ES-I3 (cell line): ENCODE results near the gene CLPX.
"Not testable (repeated sequence)": the region's sequence is repeated elsewhere in the genome, so short reads cannot be mapped to it uniquely, and the experiment has no call there.

Experiments
- H3K36me3 ChIP-seq: 2 replicates; pipeline ENCODE4 v1.6.1; 2013; ENCODE audit warnings: mild to moderate bottlenecking, low read length, control low read depth, moderate library complexity; ENCODE audit not compliant: insufficient read depth
- H3K4me1 ChIP-seq: 2 replicates; pipeline ENCODE4 v1.6.1; 2013; ENCODE audit warnings: mild to moderate bottlenecking, control low read depth, low read length; ENCODE audit not compliant: insufficient read depth
- H3K9ac ChIP-seq: 2 replicates; pipeline ENCODE4 v1.6.1; 2013; ENCODE audit warnings: low read depth, mild to moderate bottlenecking, low read length, moderate library complexity
- H3K9me3 ChIP-seq: 2 replicates; pipeline ENCODE4 v1.6.1; 2013; ENCODE audit warnings: mild to moderate bottlenecking, low read length, moderate library complexity; ENCODE audit not compliant: control insufficient read depth, insufficient read depth

CLPX gene

DNA sequence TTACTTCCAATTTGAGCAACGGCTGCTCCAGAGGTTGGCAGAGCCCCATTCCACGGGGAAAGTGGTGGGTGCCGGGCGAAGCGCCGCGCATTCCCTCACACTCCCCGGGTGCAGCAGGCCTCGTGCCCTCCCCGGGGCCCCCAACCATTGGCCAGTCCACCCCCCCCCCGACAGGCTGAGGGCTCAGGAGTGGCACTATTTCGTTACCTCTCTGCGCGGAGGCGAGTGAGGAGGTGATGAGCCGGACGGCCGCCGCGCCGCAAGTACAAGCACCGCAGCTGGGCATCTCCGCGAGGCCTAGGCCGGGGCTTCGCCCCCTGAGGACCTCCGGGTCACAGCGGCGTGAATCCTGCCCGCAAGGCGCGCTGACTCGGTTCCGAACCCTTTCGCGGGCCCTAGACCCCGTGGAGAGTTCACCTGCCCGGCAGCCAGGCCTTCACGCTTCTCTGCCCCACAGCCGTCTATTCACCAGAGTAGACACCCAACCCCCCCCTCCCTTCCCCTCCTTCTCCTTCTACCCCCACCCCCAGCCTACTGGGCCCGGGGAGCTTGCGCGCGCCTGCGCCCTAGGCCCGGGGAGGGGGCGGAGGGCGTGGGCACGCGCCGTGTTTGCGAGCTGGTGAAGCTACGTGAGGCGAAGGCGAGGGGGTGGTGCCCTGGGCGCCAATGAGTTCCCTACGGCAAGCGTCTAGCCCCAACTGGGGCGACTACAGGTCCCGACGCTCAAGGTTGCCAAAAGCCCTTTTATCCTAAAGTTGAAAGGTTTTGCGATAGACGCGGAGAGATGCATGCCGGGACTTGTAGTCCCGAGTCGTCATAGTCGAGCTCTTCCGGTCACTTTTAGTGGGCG is at the start of gene CLPX:
Gene CLPX, minus strand, starts transcription at position 475 of the 850 bp plus-strand sequence. Its CDS starts 189 bp downstream, at position 286.
- no peaks in the 10 kb centered on the region for H3K36me3 ChIP-seq
- H3K9me3 ChIP-seq = no peaks in the 10 kb centered on the region
- peak within 1 kb of the TSS; percentile 99 for H3K9ac ChIP-seq
- no peaks in the 10 kb centered on the region for H3K4me1 ChIP-seq

- Histone ChIP-seq H3K36me3 (no peaks in the 10 kb centered on the region), H3K9ac (no peak overlapping the region), H3K9me3 (no peaks in the 10 kb centered on the region), H3K4me1 (no peaks in the 10 kb centered on the region)
Observed at GRCh38 chr15:65233696-65234095, 48.6 kb upstream of the CLPX start.

- H3K9ac ChIP-seq = no peak overlapping the region
- peaks cover 5% of the 10 kb centered on the region for H3K4me1 ChIP-seq
- no peaks in the 10 kb centered on the region for H3K36me3 ChIP-seq
- no peaks in the 10 kb centered on the region for H3K9me3 ChIP-seq
Observed at GRCh38 chr15:65232520-65232919, 47.4 kb upstream of the CLPX start.

DNA sequence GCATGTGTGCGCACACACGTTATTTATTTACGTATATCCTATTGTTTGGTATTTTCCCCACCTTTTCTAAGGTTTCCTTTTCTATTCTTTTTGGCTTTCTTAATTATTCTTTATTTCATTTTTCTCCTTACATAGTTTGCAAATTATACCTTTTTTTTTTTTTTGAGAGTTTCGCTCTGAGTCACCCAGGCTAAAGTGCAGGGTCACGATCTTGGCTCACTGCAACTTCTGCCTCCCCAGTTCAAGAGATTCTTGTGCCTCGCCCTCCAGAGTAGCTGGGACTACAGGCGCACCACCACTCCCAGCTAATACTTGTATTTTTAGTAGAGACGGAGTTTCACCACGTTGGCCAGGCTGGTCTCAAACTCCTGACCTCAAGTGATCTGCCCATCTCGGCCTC is 46.2 kb upstream of the CLPX start:
- H3K36me3 ChIP-seq = no peaks in the 10 kb centered on the region
- peaks cover 6% of the 10 kb centered on the region for H3K4me1 ChIP-seq
- no peaks in the 10 kb centered on the region for H3K9me3 ChIP-seq
- no peak overlapping the region for H3K9ac ChIP-seq

- not testable (repeated sequence) for H3K9ac ChIP-seq, H3K36me3 ChIP-seq, H3K9me3 ChIP-seq
- H3K4me1 ChIP-seq = peaks cover 16% of the 10 kb centered on the region
Observed at GRCh38 chr15:65226901-65227300, 41.8 kb upstream of the CLPX start.

DNA sequence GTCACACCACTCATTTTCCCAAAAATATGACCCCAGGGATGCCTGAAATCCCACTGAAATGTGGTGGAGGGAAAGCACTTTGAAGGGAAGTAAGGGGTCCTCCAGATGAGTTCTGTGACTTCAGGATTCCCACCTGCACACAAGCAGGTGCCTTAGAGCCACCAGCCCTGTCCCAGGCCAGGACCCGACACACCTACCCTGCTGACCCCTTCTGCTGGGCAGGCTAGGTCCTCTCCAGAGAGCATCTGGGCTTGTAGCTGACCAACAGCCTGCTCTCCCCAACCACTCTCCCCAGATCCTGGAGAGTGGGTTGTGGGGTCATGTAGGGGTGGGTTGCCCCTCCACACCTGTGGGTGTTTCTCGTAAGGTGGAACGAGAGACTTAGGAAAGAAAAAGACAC is 41.1 kb upstream of the CLPX start:
- no peaks in the 10 kb centered on the region for H3K36me3 ChIP-seq
- no peaks in the 10 kb centered on the region for H3K9me3 ChIP-seq
- no peak overlapping the region for H3K9ac ChIP-seq
- H3K4me1 ChIP-seq = peaks cover 16% of the 10 kb centered on the region

GRCh38 chr15:65223996-65224395 is 38.9 kb upstream of the CLPX start:
- H3K9ac ChIP-seq = no peak overlapping the region
- peaks cover 16% of the 10 kb centered on the region for H3K4me1 ChIP-seq
- no peaks in the 10 kb centered on the region for H3K36me3 ChIP-seq
- no peaks in the 10 kb centered on the region for H3K9me3 ChIP-seq

- Histone ChIP-seq H3K36me3 (no peaks in the 10 kb centered on the region), H3K9ac (no peak overlapping the region), H3K4me1 (peaks cover 13% of the 10 kb centered on the region), H3K9me3 (no peaks in the 10 kb centered on the region)
Observed at GRCh38 chr15:65222891-65223290, 37.7 kb upstream of the CLPX start.

DNA sequence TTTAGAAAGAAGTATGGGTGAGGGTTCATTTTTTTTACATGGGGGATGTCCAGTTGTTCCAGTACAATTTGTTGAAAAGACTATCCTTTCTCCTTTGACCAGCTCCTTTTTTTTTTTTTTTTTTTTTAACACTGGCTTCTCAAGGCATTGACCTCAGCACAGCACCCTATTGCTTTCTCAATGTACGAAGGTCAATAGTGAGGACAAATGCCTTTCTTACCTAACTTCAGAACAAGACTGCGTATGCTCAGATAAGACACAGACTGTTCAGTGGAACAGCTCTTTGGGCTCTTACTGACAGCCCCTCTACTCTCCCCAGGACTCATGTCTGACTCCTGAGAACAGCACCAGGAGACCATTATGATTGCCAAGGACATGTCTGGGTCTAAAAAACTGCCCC is 36.6 kb upstream of the CLPX start:
- Histone ChIP-seq H3K9me3 (no peaks in the 10 kb centered on the region), H3K4me1 (peaks cover 10% of the 10 kb centered on the region), H3K36me3 (no peaks in the 10 kb centered on the region), H3K9ac (no peak overlapping the region)

DNA sequence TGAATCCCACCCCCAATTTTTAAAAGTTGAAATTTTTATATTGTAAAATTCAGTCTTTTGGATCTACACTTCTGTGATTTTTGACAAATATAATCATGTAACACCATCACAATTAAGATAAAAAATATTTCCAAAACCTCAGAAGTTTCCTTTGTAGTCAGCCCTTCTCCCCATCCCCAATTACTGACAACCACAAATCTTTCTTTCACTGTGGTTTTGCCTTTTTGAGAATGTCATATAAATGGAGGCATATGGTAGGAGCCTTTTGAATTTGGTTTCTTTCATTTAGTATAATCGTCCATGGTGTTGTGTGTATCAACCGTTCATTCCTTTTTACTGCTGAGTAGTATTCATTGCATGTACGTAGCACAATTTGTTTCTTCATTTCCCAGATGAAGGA is 34.0 kb upstream of the CLPX start:
- peaks cover 5% of the 10 kb centered on the region; the same call in 1 of the 2 replicates for H3K4me1 ChIP-seq

GRCh38 chr15:65217526-65218482 is 32.7 kb upstream of the CLPX start:
- Histone ChIP-seq H3K36me3 (no peaks in the 10 kb centered on the region), H3K4me1 (peaks cover 3% of the 10 kb centered on the region; the same call in 1 of the 2 replicates), H3K9ac (no peak overlapping the region), H3K9me3 (no peaks in the 10 kb centered on the region)

More for the DNA sequence above, 34.0 kb upstream of the CLPX start:
- no peaks in the 10 kb centered on the region for H3K9me3 ChIP-seq
- H3K9ac ChIP-seq = no peak overlapping the region
- H3K36me3 ChIP-seq = no peaks in the 10 kb centered on the region

GRCh38 chr15:65215496-65215895 is 30.4 kb upstream of the CLPX start:
- Histone ChIP-seq H3K36me3 (no peaks in the 10 kb centered on the region), H3K9ac (no peak overlapping the region), H3K4me1 (peaks cover 6% of the 10 kb centered on the region), H3K9me3 (no peaks in the 10 kb centered on the region)

DNA sequence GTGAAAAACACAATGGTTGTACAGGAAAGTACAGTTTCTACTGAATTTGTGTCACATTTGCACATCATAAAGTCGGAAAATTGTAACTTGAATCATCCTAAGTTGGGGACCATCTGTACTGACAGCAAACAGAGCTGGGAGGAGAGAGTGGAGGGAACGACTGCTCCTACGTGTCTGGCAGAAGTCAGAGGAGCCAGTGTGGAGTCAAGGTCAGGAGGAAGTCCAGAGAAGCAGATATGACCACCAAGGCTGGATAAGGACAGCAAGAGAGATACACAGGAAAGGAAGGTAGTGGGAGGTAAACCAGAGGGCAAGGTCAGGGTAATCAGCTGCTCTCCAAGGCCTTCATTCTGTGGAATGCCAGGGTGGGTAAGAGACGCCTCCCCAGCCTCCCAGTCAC is 28.9 kb upstream of the CLPX start:
- no peaks in the 10 kb centered on the region for H3K9me3 ChIP-seq
- H3K36me3 ChIP-seq = no peaks in the 10 kb centered on the region
- H3K4me1 ChIP-seq = peaks cover 6% of the 10 kb centered on the region
- no peak overlapping the region for H3K9ac ChIP-seq

- Histone ChIP-seq H3K4me1 (peaks cover 6% of the 10 kb centered on the region), H3K9me3 (no peaks in the 10 kb centered on the region), H3K9ac (no peak overlapping the region), H3K36me3 (no peaks in the 10 kb centered on the region)
Observed at GRCh38 chr15:65213241-65213640, 28.1 kb upstream of the CLPX start.
